GM19023 (cell line): ENCODE measurements around the gene NCKAP5.

Experiments used
- ATAC-seq: cut with Tn5 transposase; IDR thresholded peaks from one replicate; pipeline ENCODE4 v1.9.1; 2021; ENCODE audit warnings: mild to moderate bottlenecking, moderate library complexity; ENCODE audit not compliant: unreplicated experiment

NCKAP5 gene

DNA sequence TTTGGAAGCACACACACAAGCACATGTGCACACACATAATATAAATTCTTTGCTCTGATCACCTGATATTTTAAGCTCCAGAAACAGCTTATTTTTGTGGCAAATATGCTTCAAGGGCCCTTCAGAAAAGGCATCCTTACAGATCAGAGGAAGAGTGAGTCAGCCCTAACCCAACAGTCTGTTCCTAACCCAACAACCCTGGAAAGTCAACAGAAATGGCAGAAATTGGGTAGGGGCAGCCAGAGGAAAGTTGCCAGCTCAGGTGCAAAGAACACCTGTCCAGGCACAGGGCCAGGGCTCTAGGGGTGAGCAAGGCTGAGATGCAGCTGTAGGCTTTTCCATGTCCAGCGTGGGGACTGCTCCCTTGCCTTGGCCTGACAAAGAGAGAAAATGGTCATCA, 6.4 kb upstream of the NCKAP5 start:
- ATAC-seq: no peak

DNA sequence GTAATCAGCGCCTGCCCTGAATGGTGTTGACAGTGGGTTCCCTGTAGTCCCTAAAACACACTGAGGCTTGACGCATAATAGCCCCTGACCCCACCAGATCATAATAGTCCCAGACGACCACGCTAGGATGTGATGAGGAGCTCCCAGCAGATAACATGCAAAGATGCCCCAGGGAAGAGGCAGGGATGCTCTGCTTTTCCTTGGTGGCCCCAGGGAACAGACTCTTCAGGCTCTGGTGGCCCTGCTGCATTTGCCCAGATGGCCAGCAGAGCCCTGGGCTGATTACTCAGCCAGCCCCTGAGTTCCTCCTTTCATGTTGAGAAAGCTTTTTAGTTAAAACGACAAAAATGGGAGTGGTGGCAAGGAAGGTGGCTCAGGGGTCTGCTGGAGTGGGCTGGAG, 5.9 kb upstream of the NCKAP5 start:
- ATAC-seq: no peak

DNA sequence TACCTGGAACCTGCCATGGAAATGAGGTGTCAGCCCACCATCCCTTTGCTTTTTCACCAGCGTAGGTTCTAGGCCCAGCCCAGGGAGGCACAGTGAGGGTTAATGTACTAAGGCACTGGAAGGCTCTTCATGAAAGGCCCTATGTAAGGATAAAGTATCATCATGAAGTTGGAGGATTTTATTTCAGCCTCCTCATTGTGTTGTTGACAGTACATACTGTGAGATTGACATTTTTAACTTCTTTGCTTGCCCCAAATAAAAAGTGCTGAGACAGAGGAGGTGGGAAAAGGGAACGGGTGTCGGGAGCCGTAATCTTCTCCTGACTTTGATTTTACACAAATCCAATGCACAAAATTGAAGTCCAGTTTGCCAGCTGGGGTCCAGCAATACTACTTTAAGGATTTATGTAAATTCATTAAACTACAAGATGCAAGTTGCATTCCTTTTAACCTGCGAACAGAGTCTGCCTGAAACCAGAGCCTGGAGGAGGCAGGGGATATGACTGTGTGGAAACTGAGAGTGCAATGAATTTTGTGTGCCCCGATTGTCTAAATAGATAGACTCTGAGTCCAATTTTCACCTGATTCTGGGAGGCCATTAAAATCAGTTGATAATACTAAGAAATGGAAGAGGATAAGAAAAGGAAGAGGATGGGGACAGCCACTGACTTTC, 5.4 kb upstream of the NCKAP5 start:
- no peak for ATAC-seq

DNA sequence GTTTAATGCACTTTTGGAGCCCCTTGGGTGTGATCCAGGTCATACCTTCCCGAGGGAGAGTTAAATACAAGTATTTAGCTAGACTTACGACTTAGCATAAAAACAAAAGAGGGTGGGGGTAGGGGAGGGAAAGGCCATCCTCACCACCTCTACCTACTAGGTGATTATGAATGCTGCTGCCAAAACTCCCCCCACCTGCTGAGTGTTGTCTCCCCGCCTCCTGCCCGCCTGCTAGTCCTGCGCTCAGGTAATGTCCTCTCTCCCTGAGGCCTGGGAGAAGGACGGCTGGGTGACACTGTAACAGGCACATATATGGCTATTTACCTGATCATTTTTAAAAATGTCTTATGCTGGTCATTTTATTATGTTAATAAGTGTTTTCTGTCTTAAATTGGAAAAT, 3.0 kb upstream of the NCKAP5 start:
- ATAC-seq: no peak

DNA sequence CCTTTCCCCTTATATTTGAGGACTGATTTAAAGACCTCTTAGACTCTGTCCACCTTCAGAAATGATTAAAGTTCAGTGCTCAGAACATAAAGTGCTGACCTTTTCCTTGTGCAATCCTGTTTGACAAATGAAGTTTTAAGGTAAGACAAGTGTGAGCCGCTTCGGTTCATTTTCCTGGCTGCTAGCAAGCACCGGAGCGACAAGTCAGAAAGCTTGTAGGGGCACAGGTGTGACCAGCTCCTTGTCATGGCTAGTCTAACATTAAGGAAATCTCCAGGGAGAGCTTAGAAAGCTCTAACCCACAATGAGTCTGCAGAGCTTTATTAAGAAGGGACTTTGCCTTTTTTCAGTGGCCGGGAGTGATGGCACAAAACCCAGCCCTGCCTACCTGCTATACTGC, 2.3 kb upstream of the NCKAP5 start:
- ATAC-seq: no peak

GRCh38 chr2:133569286-133569830, 1.1 kb upstream of the NCKAP5 start:
- no peak for ATAC-seq

DNA sequence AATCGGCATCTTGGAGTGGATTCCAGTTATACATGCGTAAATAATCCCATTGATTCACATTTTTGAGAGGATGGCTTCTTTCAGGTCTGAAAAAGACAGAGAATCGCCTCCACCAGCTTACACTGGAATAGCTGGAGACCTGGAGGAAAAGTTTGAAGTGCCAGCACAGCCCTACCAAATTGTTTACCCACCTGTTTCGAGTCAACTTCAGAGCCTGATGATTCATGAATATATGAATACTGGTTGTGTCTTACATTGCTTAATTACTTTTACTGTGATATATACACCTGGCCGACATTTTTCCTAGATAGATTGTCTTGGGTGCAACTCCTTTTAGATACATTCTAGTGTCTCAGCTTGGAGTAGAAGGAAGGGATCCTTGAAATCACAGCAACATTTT, 335 bp upstream of the NCKAP5 start:
- no peak for ATAC-seq

DNA sequence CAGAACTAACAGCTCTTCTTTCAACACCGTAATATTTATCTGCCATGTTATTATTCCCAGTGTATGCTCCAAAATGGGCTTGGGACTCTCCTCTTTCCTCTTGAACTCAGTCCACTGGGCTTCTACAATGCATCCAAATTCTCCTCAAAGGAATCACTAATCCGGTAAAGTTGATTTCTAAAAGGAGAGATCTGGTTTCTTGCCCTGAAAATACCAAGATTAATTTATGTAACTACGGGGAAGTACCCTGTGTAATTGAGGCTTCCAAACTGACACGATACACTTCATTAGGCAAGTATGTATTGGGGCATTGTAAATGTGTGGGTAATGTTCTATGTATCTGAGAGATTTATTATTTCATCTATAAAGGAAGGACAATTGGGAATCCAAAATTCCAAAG, 5.7 kb downstream of the NCKAP5 start:
- no peak for ATAC-seq

DNA sequence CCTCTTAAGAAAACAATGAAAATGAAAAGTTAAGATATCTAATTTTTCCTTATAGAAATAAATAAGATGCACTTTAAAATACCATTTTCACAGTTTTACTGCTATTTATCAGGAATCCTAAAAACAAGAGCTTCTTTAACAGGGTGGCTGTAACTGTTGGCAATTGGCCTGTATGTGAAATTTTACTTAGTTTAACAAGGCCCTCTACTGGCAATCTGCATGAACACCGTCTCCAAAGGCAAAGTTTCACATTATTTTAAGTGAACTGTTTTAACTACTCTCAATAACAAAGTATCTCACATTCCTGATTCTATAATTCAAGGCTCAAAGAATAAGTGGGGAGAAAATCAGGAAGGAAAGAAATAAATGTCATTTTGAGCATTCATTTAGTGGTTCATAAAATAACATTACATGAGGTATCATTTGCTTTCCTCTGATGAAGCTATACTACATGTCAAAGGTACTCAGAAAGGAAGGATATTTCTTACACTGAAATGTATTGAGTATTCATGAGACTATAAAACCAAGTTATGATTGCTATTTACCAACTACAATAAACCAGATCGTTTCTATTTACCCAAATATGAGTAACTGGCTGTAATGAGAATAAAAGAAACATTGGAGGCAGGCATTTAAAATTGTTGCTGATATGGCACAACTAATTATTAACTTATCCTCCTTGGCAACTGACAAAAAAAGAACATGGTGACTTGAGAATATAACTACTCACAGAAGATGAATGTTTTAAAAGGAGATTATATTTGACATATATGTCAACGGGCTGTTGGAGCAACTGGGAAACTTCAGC, 7.0 kb downstream of the NCKAP5 start:
- peak; percentile 50 for ATAC-seq

DNA sequence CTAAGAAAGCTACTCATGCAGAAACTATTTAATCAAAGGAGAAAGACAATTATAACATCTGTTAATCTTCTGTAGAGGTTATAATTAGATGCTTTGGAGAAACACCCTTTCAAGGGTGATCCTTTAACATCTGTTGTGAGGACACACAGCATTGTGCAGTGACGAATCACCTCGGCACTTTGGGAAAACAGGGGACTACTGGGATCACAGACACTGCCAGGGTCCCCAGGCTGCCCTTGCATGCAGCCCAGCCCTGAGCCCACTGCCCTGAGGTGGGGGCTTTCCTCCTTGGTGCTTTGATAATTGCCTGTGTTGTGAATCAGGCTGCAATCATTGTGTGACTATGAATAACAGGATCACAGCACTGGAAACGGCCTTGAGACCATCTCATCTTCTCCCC, 10.6 kb downstream of the NCKAP5 start:
- ATAC-seq: no peak

- ATAC-seq: no peak
These were observed 14.3 kb downstream of the NCKAP5 start for GRCh38 chr2:133553838-133554408.

DNA sequence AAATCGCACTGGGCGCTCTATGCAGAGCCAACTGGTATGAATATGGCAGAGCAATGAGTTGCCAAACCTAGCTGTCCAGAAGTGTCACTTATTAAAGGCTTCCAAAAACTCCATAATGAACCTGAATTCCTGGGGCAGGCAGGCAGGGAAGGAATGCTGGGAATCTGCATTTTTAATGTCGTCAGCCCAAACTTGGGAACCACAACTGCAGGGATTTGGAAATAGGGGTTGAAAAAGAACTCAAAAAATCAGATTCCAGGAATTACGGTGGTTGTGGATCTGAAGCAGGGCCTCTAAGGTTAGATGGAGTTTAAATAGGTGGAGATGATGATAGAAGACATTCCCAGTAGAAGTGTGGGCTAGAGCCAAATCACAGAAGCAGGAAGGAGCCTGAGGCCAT, 15.0 kb downstream of the NCKAP5 start:
- ATAC-seq: no peak

- no peak for ATAC-seq
These were observed 15.4 kb downstream of the NCKAP5 start for GRCh38 chr2:133552821-133553220.

GRCh38 chr2:133541797-133542196, 26.5 kb downstream of the NCKAP5 start:
- no peak for ATAC-seq

GRCh38 chr2:133541376-133541775, 26.9 kb downstream of the NCKAP5 start:
- no peak for ATAC-seq

- ATAC-seq: no peak
These were observed 35.3 kb downstream of the NCKAP5 start for GRCh38 chr2:133532919-133533318.

DNA sequence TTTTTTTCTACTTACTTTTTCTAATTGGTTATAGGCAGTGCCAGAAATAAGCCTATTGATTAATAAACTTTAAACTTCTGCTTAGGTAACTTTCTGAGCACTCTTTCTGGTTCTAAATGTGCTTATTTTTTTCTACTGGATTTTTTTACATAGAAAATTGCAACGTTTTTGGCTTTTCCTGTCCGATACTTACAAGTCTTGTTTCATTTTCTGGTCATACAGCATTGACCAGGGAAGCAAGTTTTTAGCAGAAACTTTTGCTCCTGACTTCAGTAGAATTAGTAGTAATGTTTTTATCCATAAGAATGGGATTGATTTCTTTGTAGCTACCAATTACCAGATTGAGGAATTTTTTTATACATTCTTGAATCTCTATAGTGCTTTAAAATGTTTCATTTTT, 36.9 kb downstream of the NCKAP5 start:
- ATAC-seq: no peak

DNA sequence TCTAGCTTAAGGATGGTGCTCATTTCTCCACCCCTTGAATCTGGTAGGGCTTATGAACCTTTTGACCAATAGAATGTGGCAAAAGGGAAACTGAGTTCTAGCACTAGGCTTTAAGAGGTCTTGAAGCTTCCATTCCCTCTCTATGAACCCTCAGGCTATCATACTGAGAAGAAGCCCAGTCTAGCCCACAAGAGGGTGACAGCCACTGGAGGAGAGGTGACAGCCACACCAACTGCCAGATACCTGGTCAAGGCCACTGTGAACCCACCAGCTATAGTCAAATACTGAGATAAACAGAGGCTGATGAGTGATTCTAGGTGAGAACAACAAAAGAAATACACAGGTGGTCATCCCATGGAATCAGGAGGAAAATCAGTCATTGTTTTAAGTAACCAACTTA, 37.6 kb downstream of the NCKAP5 start:
- ATAC-seq: no peak

DNA sequence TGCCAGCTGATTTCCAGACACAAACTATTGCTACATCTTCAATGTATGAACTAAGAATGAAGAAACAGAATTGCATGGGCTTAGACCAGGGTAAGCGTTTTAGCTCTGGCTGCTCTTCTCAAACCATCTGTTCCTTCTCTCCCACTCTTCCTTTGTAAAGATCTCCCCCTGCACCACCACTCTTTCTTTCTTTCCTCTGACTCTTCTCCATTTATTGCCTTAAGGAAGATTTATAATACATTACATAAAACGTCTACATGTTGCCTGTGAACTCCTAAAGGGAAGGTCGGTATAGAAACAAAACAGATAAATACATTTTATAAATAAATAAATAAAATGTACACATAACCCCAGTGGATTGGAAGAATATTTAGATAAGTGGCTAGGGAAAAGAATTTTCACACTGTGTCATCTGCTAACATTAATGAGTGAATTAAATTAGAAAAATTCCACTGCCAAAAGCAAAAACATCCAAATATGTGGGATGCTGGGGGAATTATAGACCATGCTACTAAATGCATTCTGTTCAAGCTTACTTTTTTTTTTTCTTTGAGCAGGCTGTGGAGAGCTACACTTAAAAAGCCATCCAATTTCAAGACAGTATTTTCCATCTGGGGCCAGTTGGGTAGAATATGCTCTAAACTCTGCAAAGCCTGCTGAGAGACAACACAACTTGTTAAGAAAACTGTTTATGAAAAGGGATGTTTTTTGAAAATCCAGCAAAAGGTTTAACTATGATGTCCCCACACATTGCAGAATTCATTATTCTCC, 41.5 kb downstream of the NCKAP5 start:
- ATAC-seq: no peak

- no peak for ATAC-seq
These were observed 42.4 kb downstream of the NCKAP5 start for GRCh38 chr2:133525613-133526529.
